ENCODE data around the gene TMEM209.

The TMEM209 gene

GRCh38 chr7:130118801-130119200, 86.4 kb downstream of the TMEM209 start:
- peaks cover 6% of the 10 kb centered on the region for H3K4me1 Mint-ChIP-seq
- no peaks in the 10 kb centered on the region for H3K9me3 Mint-ChIP-seq
- no peaks in the 10 kb centered on the region for H3K27me3 Mint-ChIP-seq
- ATAC-seq (no peak), DNase-seq (no peak)
- no peak overlapping the region for H3K27ac Mint-ChIP-seq
- peaks cover 19% of the 10 kb centered on the region for H3K36me3 Mint-ChIP-seq (ENCODE audit: low read depth)
- no peak overlapping the region for H3K4me3 Mint-ChIP-seq

- no peaks in the 10 kb centered on the region for H3K9me3 Mint-ChIP-seq
- H3K4me3 Mint-ChIP-seq = no peak overlapping the region
- no peak overlapping the region for H3K27ac Mint-ChIP-seq
- H3K27me3 Mint-ChIP-seq = no peaks in the 10 kb centered on the region
- peaks cover 15% of the 10 kb centered on the region for H3K36me3 Mint-ChIP-seq (ENCODE audit: low read depth)
- ATAC-seq (no peak), DNase-seq (no peak)
- peaks cover 6% of the 10 kb centered on the region for H3K4me1 Mint-ChIP-seq
Measured at GRCh38 chr7:130118294-130118693, 86.9 kb downstream of the TMEM209 start.

GRCh38 chr7:130114776-130115175, 90.4 kb downstream of the TMEM209 start:
- Mint-ChIP-seq H3K27me3 (no peaks in the 10 kb centered on the region), H3K36me3 (ENCODE audit: low read depth) (peaks cover 7% of the 10 kb centered on the region), H3K4me3 (no peak overlapping the region), H3K27ac (no peak overlapping the region), H3K4me1 (peaks cover 6% of the 10 kb centered on the region), H3K9me3 (no peaks in the 10 kb centered on the region)
- ATAC-seq (no peak), DNase-seq (no peak)

Data from activated naive CD8-positive, alpha-beta T cell treated with anti-CD3 and anti-CD28 coated beads, Interleukin-2, amount 50 U/mL, for 24 hours (primary cell).